Erythroblast (primary cell): ENCODE data around the gene FGF19.

Experiments used
- GATA1 ChIP-seq: IDR thresholded peaks from 2 replicates; pipeline ENCODE4 v1.6.1; 2011; ENCODE audit warnings: low read depth, mild to moderate bottlenecking, control low read depth, low read length, moderate library complexity
- POLR2A ChIP-seq: IDR thresholded peaks from 2 replicates; pipeline ENCODE4 v1.6.1; 2011; ENCODE audit warnings: mild to moderate bottlenecking, low read length

GRCh38 chr11:69748637-69749036 lies 44.8 kb upstream of the FGF19 start:
- TF ChIP-seq POLR2A = no peak
- no peak for TF ChIP-seq GATA1
